SK-N-SH (cell line): ENCODE measurements around the gene CDH12. TPM values are rescaled to one million over a fixed set of nuclear protein-coding genes. Genes with fewer than 3 reads are reported as not detected.

Experiments used
- CTCF ChIA-PET: fragments of 300-600, 350-600 bp; formaldehyde crosslinking; extraction: SDS; loops from one replicate; lab custom pipeline; 2021; lab: Yijun Ruan, JAX
- POLR2A ChIA-PET: fragments of 350-600 bp; sonication (Branson Sonifier 250); formaldehyde crosslinking; extraction: SDS; loops from one replicate; lab custom pipeline; 2020; ENCODE audit warnings: antibody characterized with exemption, inconsistent platforms; lab: Yijun Ruan, JAX
- DNase-seq: peaks from one replicate; pipeline ENCODE4 v3.0.0; 2012
- H2AFZ ChIP-seq: fragments of 200-600 bp; sonication (generic); 2 replicates; pipeline ENCODE4 v1.8.1; 2016; ENCODE audit warnings: antibody characterized with exemption, mild to moderate bottlenecking, low read depth
- H3F3A ChIP-seq: fragments of 200-600 bp; sonication (generic); replicated peaks from 2 replicates; pipeline ENCODE3; 2016; ENCODE audit warnings: antibody characterized with exemption, mild to moderate bottlenecking; ENCODE audit not compliant: insufficient read depth
- H3K27ac ChIP-seq, 2 experiments: fragments of 200-500 bp in 1 of 2; fragments of 200-600 bp in 1 of 2; sonication (Bioruptor generic) in 1 of 2; sonication (generic), shearing (Covaris generic) in 1 of 2; 2 replicates each; pipeline versions ENCODE4 v1.5.1 to v1.6.1; 2014 to 2016; ENCODE audit warnings: low read depth in 2 of 2, inconsistent platforms in 1 of 2, low read length in 1 of 2, mild to moderate bottlenecking in 1 of 2, mixed read lengths in 1 of 2
- H3K27me3 ChIP-seq: fragments of 200-600 bp; sonication (generic), shearing (Covaris generic); 2 replicates; pipeline ENCODE4 v1.6.1; 2016; ENCODE audit warnings: mixed run types; ENCODE audit not compliant: insufficient read depth
- H3K36me3 ChIP-seq, 2 experiments: fragments of 200-500 bp in 1 of 2; fragments of 200-600 bp in 1 of 2; sonication (Bioruptor generic) in 1 of 2; sonication (generic) in 1 of 2; replicated peaks in 1 of 2; 2 replicates each; pipeline versions ENCODE3 to v1.5.1; 2014 to 2016; ENCODE audit warnings: low read length in 1 of 2, mild to moderate bottlenecking in 1 of 2; ENCODE audit not compliant: insufficient read depth in 2 of 2, control insufficient read depth in 1 of 2
- H3K4me1 ChIP-seq, 2 experiments: fragments of 200-500 bp in 1 of 2; fragments of 200-600 bp in 1 of 2; sonication (Bioruptor generic) in 1 of 2; sonication (generic), shearing (Covaris generic) in 1 of 2; 2 replicates each; pipeline versions ENCODE4 v1.5.1 to v1.6.1; 2014 to 2016; ENCODE audit warnings: low read depth in 1 of 2, low read length in 1 of 2, mixed run types in 1 of 2; ENCODE audit not compliant: insufficient read depth in 2 of 2, control insufficient read depth in 1 of 2
- H3K4me2 ChIP-seq: fragments of 200-600 bp; sonication (generic), shearing (Covaris generic); 2 replicates; pipeline ENCODE4 v1.6.1; 2017; ENCODE audit warnings: mixed run types
- H3K4me3 ChIP-seq, 2 experiments: fragments of 200-500 bp in 1 of 2; fragments of 200-600 bp in 1 of 2; sonication (Bioruptor generic) in 1 of 2; sonication (generic), shearing (Covaris generic) in 1 of 2; 2 replicates each; pipeline versions ENCODE4 v1.5.1 to v1.8.1; 2014 to 2016; ENCODE audit warnings: low read depth in 2 of 2, inconsistent platforms in 1 of 2, low read length in 1 of 2, mild to moderate bottlenecking in 1 of 2, mixed read lengths in 1 of 2, moderate library complexity in 1 of 2
- H3K79me2 ChIP-seq: fragments of 200-600 bp; sonication (generic); 2 replicates; pipeline ENCODE4 v1.8.1; 2017; ENCODE audit warnings: mild to moderate bottlenecking; ENCODE audit not compliant: insufficient read depth
- H3K9ac ChIP-seq: fragments of 200-600 bp; sonication (generic); 2 replicates; pipeline ENCODE4 v1.6.1; 2017; ENCODE audit warnings: mixed run types
- H3K9me2 ChIP-seq: fragments of 200-600 bp; sonication (generic); 2 replicates; pipeline ENCODE4 v1.6.1; 2017; ENCODE audit warnings: mixed run types
- H3K9me3 ChIP-seq: fragments of 200-600 bp; sonication (generic); 2 replicates; pipeline ENCODE4 v1.6.1; 2017; ENCODE audit warnings: mixed run types, mild to moderate bottlenecking, moderate library complexity
- H4K20me1 ChIP-seq: fragments of 200-600 bp; sonication (generic); 2 replicates; pipeline ENCODE4 v1.6.1; 2017; ENCODE audit warnings: mild to moderate bottlenecking, mixed run types; ENCODE audit not compliant: insufficient read depth
- ELF1 ChIP-seq: IDR thresholded peaks from 2 replicates; pipeline ENCODE4 v1.4.0; 2012
- EP300 ChIP-seq, 2 experiments: IDR thresholded peaks; 2 replicates each; pipeline versions ENCODE4 v1.4.0 to v1.6.1; 2012; ENCODE audit warnings: borderline replicate concordance in 1 of 2, low read depth in 1 of 2, low read length in 1 of 2
- EZH2phosphoT487 ChIP-seq: fragments of 200-600 bp; sonication (generic); IDR thresholded peaks from 2 replicates; pipeline ENCODE4 v1.6.1; 2017; ENCODE audit warnings: low read depth, mixed run types, mild to moderate bottlenecking, antibody characterized with exemption, moderate library complexity, borderline replicate concordance
- FOSL2 ChIP-seq: IDR thresholded peaks from 2 replicates; pipeline ENCODE4 v1.4.0; 2012; ENCODE audit warnings: low read depth, mild to moderate bottlenecking, moderate library complexity, borderline replicate concordance
- GABPA ChIP-seq: IDR thresholded peaks from 2 replicates; pipeline ENCODE4 v1.4.0; 2012; ENCODE audit warnings: low read depth, mild to moderate bottlenecking
- MEF2A ChIP-seq: IDR thresholded peaks from 2 replicates; pipeline ENCODE4 v1.4.0; 2012; ENCODE audit warnings: low read depth, borderline replicate concordance
- NFIC ChIP-seq: IDR thresholded peaks from 2 replicates; pipeline ENCODE4 v1.4.0; 2012; ENCODE audit warnings: borderline replicate concordance
- POLR2AphosphoS5 ChIP-seq: IDR thresholded peaks from 2 replicates; pipeline ENCODE4 v1.6.1; 2012; ENCODE audit warnings: low read depth, low read length
- RFX5 ChIP-seq: IDR thresholded peaks from 2 replicates; pipeline ENCODE4 v1.6.1; 2012; ENCODE audit warnings: mild to moderate bottlenecking, improper control_type of control experiment, low read length
- RXRA ChIP-seq: IDR thresholded peaks from 2 replicates; pipeline ENCODE4 v1.4.0; 2012; ENCODE audit warnings: low read depth, mild to moderate bottlenecking, borderline replicate concordance
- SMC3 ChIP-seq: IDR thresholded peaks from 2 replicates; pipeline ENCODE4 v1.6.1; 2012; ENCODE audit warnings: low read depth, low read length, improper control_type of control experiment
- USF2 ChIP-seq: fragments of 150-350 bp; IDR thresholded peaks from 2 replicates; pipeline ENCODE4 v1.6.1; 2017; ENCODE audit warnings: antibody characterized with exemption, low read length, low read depth, borderline replicate concordance
- WGBS: methylation state at CpG from one replicate; pipeline ENCODE4 v1.1.6; 2017; ENCODE audit warnings: low lambda C conversion rate; 5-methylcytosine and 5-hydroxymethylcytosine counted together
- polyA plus RNA-seq, 3 experiments: library from polyadenylated mRNA; depleted of rRNA; stranded (reverse); fragments of >200 nt; gene quantifications; 2 replicates each; pipeline ENCODE4 v1.2.3, GENCODE V29; 2012
- TF ChIP-seq, protein P1 (sequence below): IDR thresholded peaks from 2 replicates; pipeline ENCODE4 v1.6.1; 2012; ENCODE audit warnings: mild to moderate bottlenecking, low read depth, low read length, moderate library complexity
- TF ChIP-seq, protein P2 (sequence below): fragments of 150-350 bp; IDR thresholded peaks from 2 replicates; pipeline ENCODE4 v1.6.1; 2016; ENCODE audit warnings: mild to moderate bottlenecking, low read depth, low read length
- TF ChIP-seq, protein P3 (sequence below): IDR thresholded peaks from 2 replicates; pipeline ENCODE4 v1.4.0; 2012; ENCODE audit warnings: low read depth, borderline replicate concordance
- TF ChIP-seq, protein P4 (sequence below): fragments of 200-600 bp; sonication (generic); IDR thresholded peaks from 2 replicates; pipeline ENCODE4 v1.6.1; 2017; ENCODE audit warnings: antibody characterized with exemption, mild to moderate bottlenecking, moderate library complexity
- TF ChIP-seq, protein P5 (sequence below): IDR thresholded peaks from 2 replicates; pipeline ENCODE4 v1.4.0; 2012; ENCODE audit warnings: low read depth, borderline replicate concordance

Gene CDH12
- polyA plus RNA-seq, 1 of the 3 experiments (the other 2 are of a cell fraction), result not detected

DNA sequence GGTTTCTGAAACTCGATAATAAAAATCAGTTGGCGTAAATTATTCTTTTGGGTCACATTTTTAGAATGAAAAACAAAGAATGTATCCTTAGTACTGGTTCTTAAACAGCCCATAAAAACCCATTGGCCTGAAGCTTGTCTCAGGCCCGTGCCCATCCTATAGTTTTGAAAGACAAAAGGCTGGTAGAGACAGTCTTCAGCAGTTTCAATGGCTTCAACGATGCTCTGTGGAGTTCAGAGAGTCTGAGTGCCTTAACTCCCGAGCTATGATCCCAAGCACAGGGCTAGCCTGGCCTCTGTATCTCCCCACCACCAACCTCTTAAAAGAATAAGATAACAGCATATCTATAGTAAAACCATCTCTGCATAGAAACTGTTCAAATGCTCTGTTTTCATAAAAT lies 595.0 kb downstream of the CDH12 start:
- Histone ChIP-seq H3K36me3 (no peaks in the 10 kb centered on the region), H3K4me3 (no peak overlapping the region), H3K9me2 (no peaks in the 10 kb centered on the region), H3K27me3 (no peaks in the 10 kb centered on the region), H4K20me1 (no peaks in the 10 kb centered on the region), H3F3A (no peaks in the 10 kb centered on the region), H3K9ac (no peak overlapping the region), H3K4me2 (no peak overlapping the region), H3K9me3 (no peaks in the 10 kb centered on the region), H3K79me2 (no peaks in the 10 kb centered on the region), H2AFZ (no peak overlapping the region), H3K27ac (no peak overlapping the region), H3K4me1 (no peaks in the 10 kb centered on the region)
- WGBS, result 3% methylated on average over 5 of the region's 5 CpGs
- TF ChIP-seq, protein P1, sequence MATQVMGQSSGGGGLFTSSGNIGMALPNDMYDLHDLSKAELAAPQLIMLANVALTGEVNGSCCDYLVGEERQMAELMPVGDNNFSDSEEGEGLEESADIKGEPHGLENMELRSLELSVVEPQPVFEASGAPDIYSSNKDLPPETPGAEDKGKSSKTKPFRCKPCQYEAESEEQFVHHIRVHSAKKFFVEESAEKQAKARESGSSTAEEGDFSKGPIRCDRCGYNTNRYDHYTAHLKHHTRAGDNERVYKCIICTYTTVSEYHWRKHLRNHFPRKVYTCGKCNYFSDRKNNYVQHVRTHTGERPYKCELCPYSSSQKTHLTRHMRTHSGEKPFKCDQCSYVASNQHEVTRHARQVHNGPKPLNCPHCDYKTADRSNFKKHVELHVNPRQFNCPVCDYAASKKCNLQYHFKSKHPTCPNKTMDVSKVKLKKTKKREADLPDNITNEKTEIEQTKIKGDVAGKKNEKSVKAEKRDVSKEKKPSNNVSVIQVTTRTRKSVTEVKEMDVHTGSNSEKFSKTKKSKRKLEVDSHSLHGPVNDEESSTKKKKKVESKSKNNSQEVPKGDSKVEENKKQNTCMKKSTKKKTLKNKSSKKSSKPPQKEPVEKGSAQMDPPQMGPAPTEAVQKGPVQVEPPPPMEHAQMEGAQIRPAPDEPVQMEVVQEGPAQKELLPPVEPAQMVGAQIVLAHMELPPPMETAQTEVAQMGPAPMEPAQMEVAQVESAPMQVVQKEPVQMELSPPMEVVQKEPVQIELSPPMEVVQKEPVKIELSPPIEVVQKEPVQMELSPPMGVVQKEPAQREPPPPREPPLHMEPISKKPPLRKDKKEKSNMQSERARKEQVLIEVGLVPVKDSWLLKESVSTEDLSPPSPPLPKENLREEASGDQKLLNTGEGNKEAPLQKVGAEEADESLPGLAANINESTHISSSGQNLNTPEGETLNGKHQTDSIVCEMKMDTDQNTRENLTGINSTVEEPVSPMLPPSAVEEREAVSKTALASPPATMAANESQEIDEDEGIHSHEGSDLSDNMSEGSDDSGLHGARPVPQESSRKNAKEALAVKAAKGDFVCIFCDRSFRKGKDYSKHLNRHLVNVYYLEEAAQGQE, result no peak
- TF ChIP-seq GABPA (no peak), SMC3 (no peak), NFIC (no peak), FOSL2 (no peak), RFX5 (no peak)
- TF ChIP-seq, protein P2, sequence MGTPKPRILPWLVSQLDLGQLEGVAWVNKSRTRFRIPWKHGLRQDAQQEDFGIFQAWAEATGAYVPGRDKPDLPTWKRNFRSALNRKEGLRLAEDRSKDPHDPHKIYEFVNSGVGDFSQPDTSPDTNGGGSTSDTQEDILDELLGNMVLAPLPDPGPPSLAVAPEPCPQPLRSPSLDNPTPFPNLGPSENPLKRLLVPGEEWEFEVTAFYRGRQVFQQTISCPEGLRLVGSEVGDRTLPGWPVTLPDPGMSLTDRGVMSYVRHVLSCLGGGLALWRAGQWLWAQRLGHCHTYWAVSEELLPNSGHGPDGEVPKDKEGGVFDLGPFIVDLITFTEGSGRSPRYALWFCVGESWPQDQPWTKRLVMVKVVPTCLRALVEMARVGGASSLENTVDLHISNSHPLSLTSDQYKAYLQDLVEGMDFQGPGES, result no peak
- TF ChIP-seq, protein P3, sequence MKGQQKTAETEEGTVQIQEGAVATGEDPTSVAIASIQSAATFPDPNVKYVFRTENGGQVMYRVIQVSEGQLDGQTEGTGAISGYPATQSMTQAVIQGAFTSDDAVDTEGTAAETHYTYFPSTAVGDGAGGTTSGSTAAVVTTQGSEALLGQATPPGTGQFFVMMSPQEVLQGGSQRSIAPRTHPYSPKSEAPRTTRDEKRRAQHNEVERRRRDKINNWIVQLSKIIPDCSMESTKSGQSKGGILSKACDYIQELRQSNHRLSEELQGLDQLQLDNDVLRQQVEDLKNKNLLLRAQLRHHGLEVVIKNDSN, result no peak
- no peak for DNase-seq
- POLR2A ChIA-PET, result no interaction called here
- CTCF ChIA-PET, result no interaction called here

DNA sequence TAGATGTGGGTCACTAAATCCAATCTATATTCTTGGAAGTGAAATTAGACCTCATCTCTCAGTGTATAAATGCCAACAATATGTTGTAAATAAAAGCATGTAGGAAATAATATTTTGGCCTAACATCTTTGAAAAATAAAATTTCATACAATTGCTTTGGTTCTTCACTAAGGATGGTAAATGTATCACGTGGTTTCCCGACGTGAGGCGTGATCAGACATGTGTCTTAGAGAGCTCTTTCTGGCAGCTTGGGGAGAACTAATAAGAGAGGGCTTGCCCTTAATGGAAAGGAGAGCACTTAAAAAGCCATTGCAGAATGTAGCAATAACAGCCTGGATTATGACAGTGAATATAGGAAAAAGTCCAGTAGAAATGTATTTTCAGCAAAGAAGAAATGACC lies 602.6 kb downstream of the CDH12 start:
- no peaks in the 10 kb centered on the region for H3K27me3 ChIP-seq
- no peak overlapping the region for H2AFZ ChIP-seq
- no peak overlapping the region for H3K4me3 ChIP-seq
- no peaks in the 10 kb centered on the region for H3K4me1 ChIP-seq
- CTCF ChIA-PET, result no interaction called here
- WGBS, result 0% methylated on average over 4 of the region's 4 CpGs
- no peak overlapping the region for H3K9ac ChIP-seq
- H3K9me2 ChIP-seq, result no peaks in the 10 kb centered on the region
- TF ChIP-seq FOSL2 (no peak), RXRA (no peak), ELF1 (no peak), MEF2A (no peak), EZH2phosphoT487 (no peak), SMC3 (no peak), NFIC (no peak), POLR2AphosphoS5 (no peak), USF2 (no peak), EP300 (IDR thresholded peaks at IDR 0.05; ENCODE audit: borderline replicate concordance in 1 of 2, low read depth in 1 of 2, low read length in 1 of 2) (no peak)
- TF ChIP-seq, protein P4, sequence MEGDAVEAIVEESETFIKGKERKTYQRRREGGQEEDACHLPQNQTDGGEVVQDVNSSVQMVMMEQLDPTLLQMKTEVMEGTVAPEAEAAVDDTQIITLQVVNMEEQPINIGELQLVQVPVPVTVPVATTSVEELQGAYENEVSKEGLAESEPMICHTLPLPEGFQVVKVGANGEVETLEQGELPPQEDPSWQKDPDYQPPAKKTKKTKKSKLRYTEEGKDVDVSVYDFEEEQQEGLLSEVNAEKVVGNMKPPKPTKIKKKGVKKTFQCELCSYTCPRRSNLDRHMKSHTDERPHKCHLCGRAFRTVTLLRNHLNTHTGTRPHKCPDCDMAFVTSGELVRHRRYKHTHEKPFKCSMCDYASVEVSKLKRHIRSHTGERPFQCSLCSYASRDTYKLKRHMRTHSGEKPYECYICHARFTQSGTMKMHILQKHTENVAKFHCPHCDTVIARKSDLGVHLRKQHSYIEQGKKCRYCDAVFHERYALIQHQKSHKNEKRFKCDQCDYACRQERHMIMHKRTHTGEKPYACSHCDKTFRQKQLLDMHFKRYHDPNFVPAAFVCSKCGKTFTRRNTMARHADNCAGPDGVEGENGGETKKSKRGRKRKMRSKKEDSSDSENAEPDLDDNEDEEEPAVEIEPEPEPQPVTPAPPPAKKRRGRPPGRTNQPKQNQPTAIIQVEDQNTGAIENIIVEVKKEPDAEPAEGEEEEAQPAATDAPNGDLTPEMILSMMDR, result no peak
- TF ChIP-seq, protein P5, sequence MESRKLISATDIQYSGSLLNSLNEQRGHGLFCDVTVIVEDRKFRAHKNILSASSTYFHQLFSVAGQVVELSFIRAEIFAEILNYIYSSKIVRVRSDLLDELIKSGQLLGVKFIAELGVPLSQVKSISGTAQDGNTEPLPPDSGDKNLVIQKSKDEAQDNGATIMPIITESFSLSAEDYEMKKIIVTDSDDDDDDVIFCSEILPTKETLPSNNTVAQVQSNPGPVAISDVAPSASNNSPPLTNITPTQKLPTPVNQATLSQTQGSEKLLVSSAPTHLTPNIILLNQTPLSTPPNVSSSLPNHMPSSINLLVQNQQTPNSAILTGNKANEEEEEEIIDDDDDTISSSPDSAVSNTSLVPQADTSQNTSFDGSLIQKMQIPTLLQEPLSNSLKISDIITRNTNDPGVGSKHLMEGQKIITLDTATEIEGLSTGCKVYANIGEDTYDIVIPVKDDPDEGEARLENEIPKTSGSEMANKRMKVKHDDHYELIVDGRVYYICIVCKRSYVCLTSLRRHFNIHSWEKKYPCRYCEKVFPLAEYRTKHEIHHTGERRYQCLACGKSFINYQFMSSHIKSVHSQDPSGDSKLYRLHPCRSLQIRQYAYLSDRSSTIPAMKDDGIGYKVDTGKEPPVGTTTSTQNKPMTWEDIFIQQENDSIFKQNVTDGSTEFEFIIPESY, result no peak
- POLR2A ChIA-PET, result no interaction called here
- no peaks in the 10 kb centered on the region for H4K20me1 ChIP-seq
- H3F3A ChIP-seq, result no peaks in the 10 kb centered on the region
- no peak for DNase-seq
- H3K27ac ChIP-seq, result no peak overlapping the region
- no peak overlapping the region for H3K4me2 ChIP-seq
- no peaks in the 10 kb centered on the region for H3K79me2 ChIP-seq
- H3K36me3 ChIP-seq, result no peaks in the 10 kb centered on the region
- H3K9me3 ChIP-seq, result no peaks in the 10 kb centered on the region
